NCI-H2107 treated with DMSO at 0.1 percent for 48 hours (cell line): ENCODE results near the gene PCSK4.

Source experiments
- DNase-seq: peaks from one replicate; lab custom pipeline; 2025; ENCODE audit not compliant: unreplicated experiment; lab: John Stamatoyannopoulos, UW

The PCSK4 gene

GRCh38 chr19:1455336-1456120, 34.6 kb downstream of the PCSK4 start:
- no peak for DNase-seq

- DNase-seq, result no peak
Observed at GRCh38 chr19:1455002-1455335, 35.2 kb downstream of the PCSK4 start.

- DNase-seq, result no peak
Observed at GRCh38 chr19:1453525-1454364, 36.4 kb downstream of the PCSK4 start.

- no peak for DNase-seq
Observed at GRCh38 chr19:1452802-1453524, 37.2 kb downstream of the PCSK4 start.

GRCh38 chr19:1451916-1452801, 38.0 kb downstream of the PCSK4 start:
- no peak for DNase-seq

- DNase-seq, result no peak
Observed at GRCh38 chr19:1450735-1451731, 39.1 kb downstream of the PCSK4 start.

GRCh38 chr19:1449467-1450442, 40.4 kb downstream of the PCSK4 start, which contains the start of gene APC2:
Gene APC2, plus strand, starts transcription at chr19:1450121. Its CDS starts 2,881 bp downstream, at chr19:1453002.
- DNase-seq, result no peak

GRCh38 chr19:1447944-1448343, 42.2 kb downstream of the PCSK4 start:
- no peak for DNase-seq

- DNase-seq, result no peak
Observed at GRCh38 chr19:1447504-1447903, 42.6 kb downstream of the PCSK4 start.

GRCh38 chr19:1446713-1447481, 43.3 kb downstream of the PCSK4 start:
- DNase-seq, result no peak

- no peak for DNase-seq
Observed at GRCh38 chr19:1445932-1446712, 44.0 kb downstream of the PCSK4 start.

- no peak for DNase-seq
Observed at GRCh38 chr19:1445185-1445931, 44.8 kb downstream of the PCSK4 start.

GRCh38 chr19:1441677-1442438, 48.3 kb downstream of the PCSK4 start:
- no peak for DNase-seq

- DNase-seq, result no peak
Observed at GRCh38 chr19:1441022-1441426, 49.1 kb downstream of the PCSK4 start.

- no peak for DNase-seq
Observed at GRCh38 chr19:1440418-1440801, 49.7 kb downstream of the PCSK4 start.
